Measurements from ENCODE around the gene NRARP.

NRARP gene

GRCh38 chr9:137321726-137322361 lies 19.8 kb upstream of the NRARP start:
- no peak for DNase-seq (ENCODE audit: low read depth)

- no peak for DNase-seq (ENCODE audit: low read depth)
These were observed 18.7 kb upstream of the NRARP start for GRCh38 chr9:137320555-137321384.

- no peak for DNase-seq (ENCODE audit: low read depth)
These were observed 17.9 kb upstream of the NRARP start for GRCh38 chr9:137319739-137320551.

GRCh38 chr9:137319011-137319738 lies 17.1 kb upstream of the NRARP start:
- no peak for DNase-seq (ENCODE audit: low read depth)

- DNase-seq (ENCODE audit: low read depth): no peak
These were observed 16.5 kb upstream of the NRARP start for GRCh38 chr9:137318602-137319001.

- DNase-seq (ENCODE audit: low read depth): no peak
These were observed 15.8 kb upstream of the NRARP start for GRCh38 chr9:137317718-137318511.

- no peak for DNase-seq (ENCODE audit: low read depth)
These were observed 15.1 kb upstream of the NRARP start for GRCh38 chr9:137317021-137317717.

GRCh38 chr9:137316012-137316981 lies 14.2 kb upstream of the NRARP start:
- no peak for DNase-seq (ENCODE audit: low read depth)

- no peak for DNase-seq (ENCODE audit: low read depth)
These were observed 13.5 kb upstream of the NRARP start for GRCh38 chr9:137315581-137316011.

- no peak for DNase-seq (ENCODE audit: low read depth)
These were observed 12.8 kb upstream of the NRARP start for GRCh38 chr9:137314561-137315560.

- DNase-seq (ENCODE audit: low read depth): no peak
These were observed 12.0 kb upstream of the NRARP start for GRCh38 chr9:137313956-137314560.

GRCh38 chr9:137313326-137313936 lies 11.4 kb upstream of the NRARP start:
- no peak for DNase-seq (ENCODE audit: low read depth)

GRCh38 chr9:137312852-137313325 lies 10.8 kb upstream of the NRARP start:
- DNase-seq (ENCODE audit: low read depth): no peak

GRCh38 chr9:137311986-137312851 lies 10.1 kb upstream of the NRARP start:
- no peak for DNase-seq (ENCODE audit: low read depth)

- no peak for DNase-seq (ENCODE audit: low read depth)
These were observed 9.3 kb upstream of the NRARP start for GRCh38 chr9:137311171-137311985.

Measured in activated T-helper 9 cell treated with anti-CD3 and anti-CD28 coated beads, Interleukin-2, amount 50 U/mL, for 16 hours (primary cell).